Measurements from ENCODE around the gene GPR162.
"Not testable (repeated sequence)": the region's sequence is repeated elsewhere in the genome, so short reads cannot be mapped to it uniquely, and the experiment has no call there.

Gene GPR162

GRCh38 chr12:6860116-6860515 is 38.5 kb downstream of the GPR162 start:
- no peak for DNase-seq

GRCh38 chr12:6860942-6861341 is 39.3 kb downstream of the GPR162 start:
- no peak for DNase-seq

- DNase-seq, result no peak
Observed at GRCh38 chr12:6861391-6861790, 39.8 kb downstream of the GPR162 start.

GRCh38 chr12:6863033-6863432 is 41.4 kb downstream of the GPR162 start:
- no peak for DNase-seq

GRCh38 chr12:6863586-6864321 is 42.1 kb downstream of the GPR162 start:
- no peak for DNase-seq

GRCh38 chr12:6865307-6865706 is 43.7 kb downstream of the GPR162 start:
- DNase-seq, result not testable (repeated sequence)

DNA sequence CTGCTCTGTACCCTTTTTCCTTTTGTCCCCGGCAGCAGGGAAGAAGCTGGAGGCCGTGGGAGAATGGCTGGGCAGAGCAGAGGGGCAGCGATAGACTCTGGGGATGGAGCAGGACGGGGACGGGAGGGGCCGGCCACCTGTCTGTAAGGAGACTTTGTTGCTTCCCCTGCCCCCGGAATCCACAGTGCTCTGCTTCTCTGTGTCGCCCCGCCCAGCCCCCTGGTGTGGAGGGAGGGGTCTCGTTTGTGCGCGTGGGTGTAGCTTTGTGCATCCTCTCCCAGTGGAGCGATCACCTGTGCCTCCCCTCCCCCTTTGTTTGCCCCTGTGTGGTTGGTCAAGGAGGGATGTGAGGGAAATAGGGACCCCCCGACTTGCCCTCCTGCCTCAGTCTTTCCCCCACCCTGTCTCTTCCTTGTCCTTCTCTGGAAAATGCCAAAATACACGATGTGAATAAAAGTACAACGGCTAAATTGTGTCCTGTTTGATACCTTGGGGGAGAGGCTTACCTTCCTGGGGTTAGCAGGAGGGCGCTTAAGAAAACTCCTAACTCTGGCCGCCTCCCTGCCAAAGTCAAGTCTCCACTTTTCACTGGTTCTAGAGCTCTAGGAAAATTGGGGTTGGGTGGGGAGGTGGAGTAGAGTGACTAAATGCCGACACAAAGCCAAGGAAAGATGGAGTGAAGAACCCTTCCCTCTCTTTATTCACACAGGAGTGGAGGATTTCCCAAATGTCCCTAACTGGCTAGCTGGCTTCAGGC is 44.7 kb downstream of the GPR162 start:
- no peak for DNase-seq

DNA sequence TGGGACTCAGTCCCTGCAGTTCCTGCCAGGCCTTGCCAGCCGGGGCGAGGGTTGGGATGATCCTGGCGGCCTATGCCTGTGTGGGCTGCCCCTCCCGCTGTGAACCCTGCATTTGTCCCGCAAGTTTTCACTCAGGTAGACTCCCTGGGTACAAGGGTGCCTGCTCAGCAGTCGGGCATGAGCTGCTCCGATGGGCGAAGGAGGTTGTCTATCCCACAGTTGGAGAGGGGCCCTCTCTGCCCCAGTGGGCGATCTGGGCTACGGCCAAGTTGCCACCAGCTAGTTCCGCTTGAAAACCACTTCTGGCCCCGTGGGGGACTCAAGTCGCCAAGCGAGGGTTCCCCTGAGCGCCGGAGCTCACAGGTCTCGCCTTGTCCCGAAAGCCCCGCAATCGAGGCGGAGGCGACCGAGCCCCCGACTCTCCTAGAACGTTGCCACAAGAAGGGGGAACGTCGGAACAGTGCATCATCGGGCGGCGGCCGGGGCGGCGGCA is 45.3 kb downstream of the GPR162 start:
- no peak for DNase-seq

DNA sequence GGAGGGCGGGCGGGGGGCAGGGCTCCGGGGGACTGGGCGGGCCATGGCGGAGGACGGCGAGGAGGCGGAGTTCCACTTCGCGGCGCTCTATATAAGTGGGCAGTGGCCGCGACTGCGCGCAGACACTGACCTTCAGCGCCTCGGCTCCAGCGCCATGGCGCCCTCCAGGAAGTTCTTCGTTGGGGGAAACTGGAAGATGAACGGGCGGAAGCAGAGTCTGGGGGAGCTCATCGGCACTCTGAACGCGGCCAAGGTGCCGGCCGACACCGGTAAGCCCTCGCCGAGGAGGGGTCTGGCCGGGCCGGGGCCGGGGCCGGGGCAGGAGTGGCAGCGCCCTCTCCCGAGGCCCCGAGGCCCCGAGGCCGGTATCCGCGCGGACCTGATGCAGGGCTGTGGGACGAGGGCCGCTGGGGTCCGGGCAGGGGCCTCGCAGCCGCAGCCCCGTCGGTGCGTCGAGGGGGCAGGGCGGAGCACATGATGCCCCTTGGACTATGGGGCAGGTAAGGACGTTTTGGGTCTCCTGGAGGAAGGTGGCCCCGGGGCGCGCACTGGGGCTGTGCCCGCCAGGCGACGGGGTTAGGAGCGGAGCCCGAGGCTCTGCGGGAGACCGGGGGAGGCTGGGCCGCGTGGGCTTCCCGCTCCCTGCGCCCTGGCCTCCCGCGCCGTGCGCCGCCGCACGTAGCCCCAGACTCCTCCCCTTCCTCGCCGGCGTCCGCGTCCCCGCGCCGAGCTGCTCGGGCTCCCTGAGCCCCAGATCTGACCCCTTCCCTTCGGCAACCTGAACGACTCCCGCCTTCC is 46.0 kb downstream of the GPR162 start, which contains the start of gene TPI1:
TSS of gene TPI1 (plus strand) at position 119 of the 798 bp plus-strand sequence. CDS start at position 155, 36 bp downstream.
- DNase-seq, result peak; percentile 67

GRCh38 chr12:6868211-6869048 is 46.8 kb downstream of the GPR162 start:
- DNase-seq, result no peak

DNA sequence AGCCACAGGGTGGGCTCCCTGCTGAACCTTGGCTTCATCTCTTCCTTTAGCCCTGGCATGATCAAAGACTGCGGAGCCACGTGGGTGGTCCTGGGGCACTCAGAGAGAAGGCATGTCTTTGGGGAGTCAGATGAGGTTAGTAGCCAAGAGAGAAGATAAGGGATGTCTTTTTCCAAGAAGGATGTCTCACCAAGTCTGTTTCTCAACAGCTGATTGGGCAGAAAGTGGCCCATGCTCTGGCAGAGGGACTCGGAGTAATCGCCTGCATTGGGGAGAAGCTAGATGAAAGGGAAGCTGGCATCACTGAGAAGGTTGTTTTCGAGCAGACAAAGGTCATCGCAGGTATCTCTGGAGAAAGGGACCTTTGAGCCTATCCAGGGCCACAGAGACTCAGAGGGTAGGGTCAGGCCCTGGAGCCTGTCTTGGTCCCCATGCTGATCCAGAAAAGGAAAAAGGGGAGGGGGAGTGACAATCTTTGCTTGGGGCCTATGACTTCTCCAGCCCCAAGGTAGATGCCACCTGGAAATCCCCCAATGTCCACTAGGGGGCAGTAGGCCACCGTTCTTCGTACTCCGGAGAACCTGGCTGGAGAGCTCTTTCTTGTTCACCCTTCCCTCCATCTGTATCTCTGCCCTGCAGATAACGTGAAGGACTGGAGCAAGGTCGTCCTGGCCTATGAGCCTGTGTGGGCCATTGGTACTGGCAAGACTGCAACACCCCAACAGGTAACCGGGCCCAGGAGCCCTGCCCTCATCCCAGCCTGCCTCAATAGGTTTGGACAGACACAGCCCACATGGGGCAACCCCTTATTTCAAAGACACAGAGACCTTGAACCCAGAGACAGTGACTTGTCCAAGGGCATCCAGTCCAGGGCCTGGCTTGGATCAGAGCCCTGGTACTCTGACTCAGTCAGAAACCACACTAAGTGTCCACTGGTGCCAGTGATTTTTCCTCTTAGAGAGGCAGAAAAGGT is 47.7 kb downstream of the GPR162 start:
- DNase-seq, result no peak

DNA sequence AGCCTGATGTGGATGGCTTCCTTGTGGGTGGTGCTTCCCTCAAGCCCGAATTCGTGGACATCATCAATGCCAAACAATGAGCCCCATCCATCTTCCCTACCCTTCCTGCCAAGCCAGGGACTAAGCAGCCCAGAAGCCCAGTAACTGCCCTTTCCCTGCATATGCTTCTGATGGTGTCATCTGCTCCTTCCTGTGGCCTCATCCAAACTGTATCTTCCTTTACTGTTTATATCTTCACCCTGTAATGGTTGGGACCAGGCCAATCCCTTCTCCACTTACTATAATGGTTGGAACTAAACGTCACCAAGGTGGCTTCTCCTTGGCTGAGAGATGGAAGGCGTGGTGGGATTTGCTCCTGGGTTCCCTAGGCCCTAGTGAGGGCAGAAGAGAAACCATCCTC is 48.7 kb downstream of the GPR162 start:
- not testable (repeated sequence) for DNase-seq

- DNase-seq, result no peak
Observed at GRCh38 chr12:6871052-6871957, 49.7 kb downstream of the GPR162 start.

DNA sequence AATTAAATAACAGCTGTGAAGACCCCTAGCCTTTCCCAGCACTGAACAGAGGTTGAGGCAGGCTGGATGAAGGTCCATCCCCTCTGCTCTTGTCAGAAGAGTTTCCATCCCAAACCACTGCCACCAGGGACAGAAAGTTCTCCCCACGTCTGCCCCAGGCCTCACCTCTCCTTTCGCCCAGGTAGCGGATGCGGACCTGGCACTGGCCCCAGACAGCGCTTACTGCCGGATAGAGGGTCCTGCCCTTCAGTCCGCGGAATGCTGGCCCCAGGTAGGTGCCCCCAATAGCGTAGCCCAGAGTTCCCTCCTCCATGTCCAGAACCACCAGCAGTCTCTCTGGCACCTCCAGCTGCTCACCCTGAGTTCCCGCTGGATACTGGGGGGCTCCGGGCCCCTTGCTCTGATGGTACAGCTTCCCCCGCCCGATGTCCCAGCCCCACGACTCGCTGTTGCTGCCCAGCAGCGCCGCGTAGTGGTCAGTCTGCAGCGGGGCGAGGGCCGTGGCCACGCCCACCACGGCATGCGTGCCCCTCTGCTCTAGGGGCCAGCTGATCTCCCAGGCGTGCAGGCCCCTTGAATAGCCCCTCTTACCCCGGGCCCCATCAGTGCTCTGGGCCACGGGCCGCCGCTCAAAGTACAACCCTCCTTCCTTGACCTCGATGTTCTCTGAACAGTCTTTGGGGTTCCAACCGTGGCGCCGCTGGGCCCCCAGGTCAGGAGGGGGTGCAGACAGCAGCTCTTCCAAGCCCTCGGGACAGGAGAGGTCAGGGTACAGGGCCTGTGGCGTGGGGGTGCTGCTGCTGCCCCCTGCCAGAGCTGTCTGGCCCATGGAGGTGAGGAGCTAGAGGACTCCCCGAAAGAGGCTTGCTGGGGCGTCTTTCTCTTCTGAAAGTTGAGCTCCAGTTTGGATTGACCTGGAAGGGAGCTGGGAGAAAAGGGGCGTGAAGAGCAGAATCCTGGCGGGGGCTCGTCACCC is 50.7 kb downstream of the GPR162 start:
- peak; percentile 52 for DNase-seq

DNA sequence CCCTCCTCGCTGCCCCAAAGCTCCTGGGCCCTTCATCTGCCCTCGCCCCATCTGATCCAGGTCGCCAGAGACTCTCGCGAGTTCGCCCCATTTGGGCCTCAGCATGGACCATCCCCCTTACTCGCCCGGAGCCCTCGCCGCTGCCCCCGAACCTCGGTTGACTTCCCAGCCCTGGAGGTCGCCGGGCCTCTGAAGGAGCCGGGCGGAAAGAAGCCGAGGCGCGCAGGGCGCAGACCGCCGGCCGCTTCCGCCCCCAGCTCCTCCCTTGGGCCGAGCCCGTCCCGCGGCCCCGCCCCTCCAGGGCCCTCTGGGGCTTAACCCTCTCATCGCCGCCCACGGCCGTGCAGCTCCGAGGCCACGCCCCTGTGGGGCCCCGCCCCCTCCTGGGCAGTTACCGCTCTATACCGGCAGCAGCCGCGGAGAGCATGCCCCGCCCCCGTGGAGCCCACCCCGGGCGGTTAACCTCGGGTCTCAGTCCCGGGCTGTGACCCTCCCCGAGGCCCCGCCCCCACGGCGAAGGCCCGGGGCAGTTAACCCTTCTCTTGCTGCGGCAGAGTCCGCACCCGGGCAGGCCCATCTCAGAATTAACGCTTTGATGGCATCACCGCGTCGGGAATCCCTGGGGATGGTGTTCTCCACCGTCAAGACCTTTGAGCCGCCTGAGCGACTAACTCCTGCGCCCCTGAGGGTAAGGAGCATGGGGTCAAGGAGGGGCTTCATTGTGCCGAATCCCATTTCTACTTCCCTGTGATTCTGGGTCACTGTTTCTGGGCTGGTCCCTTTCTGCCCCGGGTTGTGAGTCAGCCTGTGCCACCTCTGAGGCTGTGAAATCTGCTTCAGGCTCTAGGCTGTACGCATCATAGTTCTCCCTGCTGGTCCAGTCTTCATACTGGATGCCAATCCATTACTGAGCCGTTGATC is 51.7 kb downstream of the GPR162 start, which contains the start of gene SPSB2:
TSS of gene SPSB2 (minus strand) at position 210 of the 921 bp plus-strand sequence. CDS start 402 bp downstream, outside the sequence.
- DNase-seq, result peak; percentile 97

DNA sequence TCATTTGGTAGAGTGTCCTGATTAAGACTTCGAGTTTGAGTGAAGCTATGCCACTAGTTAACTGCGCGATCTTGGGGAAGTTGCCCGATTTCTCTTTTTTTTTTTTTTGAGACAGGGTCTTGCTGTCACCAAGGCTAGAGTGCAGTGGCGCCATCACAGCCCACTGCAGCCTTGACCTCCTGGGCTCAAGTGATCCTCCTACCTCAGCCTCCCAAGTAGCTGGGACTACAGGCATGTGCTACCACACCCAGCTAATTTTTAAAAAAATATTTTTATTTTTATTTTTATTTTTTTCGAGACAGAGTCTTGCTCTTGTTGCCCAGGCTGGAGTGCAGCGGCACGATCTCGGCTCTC is 52.4 kb downstream of the GPR162 start:
- DNase-seq, result not testable (repeated sequence)
